Suprapubic skin (tissue), 4 donors: ENCODE data around the gene IL36B.

Experiments used
- EP300 ChIP-seq: sonication (generic); formaldehyde crosslinking; IDR thresholded peaks from one replicate; pipeline ENCODE4 v1.6.1; 2017; ENCODE audit warnings: antibody characterized with exemption
- POLR2A ChIP-seq, 2 donors: fragments of 450-650 bp; IDR thresholded peaks; one replicate each; pipeline ENCODE4 v1.6.1; 2017; ENCODE audit warnings: antibody characterized with exemption in 2 of 2, mild to moderate bottlenecking in 2 of 2, moderate library complexity in 2 of 2
- POLR2AphosphoS5 ChIP-seq, 3 donors: sonication (generic); formaldehyde crosslinking; IDR thresholded peaks; one replicate each; pipeline ENCODE4 v1.6.1; 2017; ENCODE audit warnings: antibody characterized with exemption in 3 of 3
- TF ChIP-seq, protein P1 (sequence below), 2 donors: fragments of 200-600 bp in 1 of 2; fragments of 450-650 bp in 1 of 2; sonication (generic) in 1 of 2; IDR thresholded peaks; one replicate each; pipeline ENCODE4 v1.5.1; 2016 to 2019; ENCODE audit warnings: antibody characterized with exemption in 2 of 2, mild to moderate bottlenecking in 1 of 2, moderate library complexity in 1 of 2

DNA sequence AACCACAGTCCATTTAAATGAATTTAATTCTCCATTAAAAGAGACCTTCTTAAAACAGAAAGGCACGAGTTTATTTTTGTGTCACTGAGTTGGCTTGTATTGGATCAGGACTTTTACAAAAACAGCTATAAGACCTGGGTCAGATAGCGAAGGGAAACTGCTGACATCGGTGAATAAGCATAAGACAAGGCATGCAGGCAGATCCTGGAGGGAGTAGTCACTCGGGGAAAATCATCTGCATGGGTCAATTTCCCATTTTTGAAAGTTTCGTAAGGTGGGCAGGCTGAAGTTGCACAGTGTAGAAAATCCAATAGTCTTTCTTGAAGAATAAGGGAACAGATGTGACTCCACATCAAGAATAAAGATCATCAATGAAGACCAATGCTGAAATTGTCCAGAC lies 12.9 kb downstream of the IL36B start:
- TF ChIP-seq, protein P1, sequence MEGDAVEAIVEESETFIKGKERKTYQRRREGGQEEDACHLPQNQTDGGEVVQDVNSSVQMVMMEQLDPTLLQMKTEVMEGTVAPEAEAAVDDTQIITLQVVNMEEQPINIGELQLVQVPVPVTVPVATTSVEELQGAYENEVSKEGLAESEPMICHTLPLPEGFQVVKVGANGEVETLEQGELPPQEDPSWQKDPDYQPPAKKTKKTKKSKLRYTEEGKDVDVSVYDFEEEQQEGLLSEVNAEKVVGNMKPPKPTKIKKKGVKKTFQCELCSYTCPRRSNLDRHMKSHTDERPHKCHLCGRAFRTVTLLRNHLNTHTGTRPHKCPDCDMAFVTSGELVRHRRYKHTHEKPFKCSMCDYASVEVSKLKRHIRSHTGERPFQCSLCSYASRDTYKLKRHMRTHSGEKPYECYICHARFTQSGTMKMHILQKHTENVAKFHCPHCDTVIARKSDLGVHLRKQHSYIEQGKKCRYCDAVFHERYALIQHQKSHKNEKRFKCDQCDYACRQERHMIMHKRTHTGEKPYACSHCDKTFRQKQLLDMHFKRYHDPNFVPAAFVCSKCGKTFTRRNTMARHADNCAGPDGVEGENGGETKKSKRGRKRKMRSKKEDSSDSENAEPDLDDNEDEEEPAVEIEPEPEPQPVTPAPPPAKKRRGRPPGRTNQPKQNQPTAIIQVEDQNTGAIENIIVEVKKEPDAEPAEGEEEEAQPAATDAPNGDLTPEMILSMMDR (IDR thresholded peaks at IDR 0.05): no peak
- no peak for TF ChIP-seq POLR2A (IDR thresholded peaks at IDR 0.05)
- TF ChIP-seq EP300: no peak
- no peak for TF ChIP-seq POLR2AphosphoS5 (IDR thresholded peaks at IDR 0.05)
